SHP77 treated with DMSO at 0.1 percent for 48 hours (cell line): ENCODE measurements around the gene SPDL1.

Source experiments
- DNase-seq: peaks from one replicate; lab custom pipeline; 2025; lab: John Stamatoyannopoulos, UW

SPDL1 gene

GRCh38 chr5:169631360-169631759 lies 47.8 kb downstream of the SPDL1 start:
- DNase-seq, result no peak

- no peak for DNase-seq
Observed at GRCh38 chr5:169632946-169633345, 49.4 kb downstream of the SPDL1 start.

GRCh38 chr5:169634606-169635005 lies 51.0 kb downstream of the SPDL1 start:
- no peak for DNase-seq

- no peak for DNase-seq
Observed at GRCh38 chr5:169635936-169636335, 52.4 kb downstream of the SPDL1 start.

GRCh38 chr5:169636477-169637084 lies 53.0 kb downstream of the SPDL1 start:
- no peak for DNase-seq

- DNase-seq, result no peak
Observed at GRCh38 chr5:169637085-169637548, 53.5 kb downstream of the SPDL1 start, which contains the start of gene DOCK2. TSS of gene DOCK2 (plus strand) at chr5:169637275. CDS start at chr5:169637327, 52 bp downstream.

GRCh38 chr5:169637549-169638121 lies 54.1 kb downstream of the SPDL1 start:
- no peak for DNase-seq

GRCh38 chr5:169641253-169641652 lies 57.7 kb downstream of the SPDL1 start:
- no peak for DNase-seq

GRCh38 chr5:169646856-169647255 lies 63.3 kb downstream of the SPDL1 start:
- no peak for DNase-seq

- DNase-seq, result no peak
Observed at GRCh38 chr5:169647566-169647965, 64.0 kb downstream of the SPDL1 start.

- no peak for DNase-seq
Observed at GRCh38 chr5:169648725-169649310, 65.2 kb downstream of the SPDL1 start.

GRCh38 chr5:169649486-169649885 lies 65.9 kb downstream of the SPDL1 start:
- no peak for DNase-seq

GRCh38 chr5:169650701-169651331 lies 67.2 kb downstream of the SPDL1 start:
- DNase-seq, result no peak

- no peak for DNase-seq
Observed at GRCh38 chr5:169651526-169651925, 68.0 kb downstream of the SPDL1 start.

GRCh38 chr5:169652057-169652456 lies 68.5 kb downstream of the SPDL1 start:
- DNase-seq, result no peak

- no peak for DNase-seq
Observed at GRCh38 chr5:169653091-169653490, 69.5 kb downstream of the SPDL1 start.
